Upper lobe of right lung (tissue), 1 donor: ENCODE data around the gene KLF7. TPM values are rescaled to one million over a fixed set of nuclear protein-coding genes. Genes with fewer than 3 reads are reported as not detected.

Experiments
- ATAC-seq: fragments of 200-7000 bp; cut with Tn5 transposase; one replicate; pipeline ENCODE4 v1.9.1; 2020; ENCODE audit warnings: mild to moderate bottlenecking, moderate library complexity
- DNase-seq: peaks from one replicate; pipeline ENCODE4 v3.0.0-alpha.2; 2020
- H3K27ac ChIP-seq: fragments of 200-600 bp; one replicate; pipeline ENCODE4 v1.8.0; 2022
- H3K27me3 ChIP-seq: fragments of 200-600 bp; one replicate; pipeline ENCODE4 v1.8.0; 2022; ENCODE audit warnings: mild to moderate bottlenecking
- H3K36me3 ChIP-seq: fragments of 200-600 bp; one replicate; pipeline ENCODE4 v1.8.0; 2022
- H3K4me1 ChIP-seq: fragments of 200-600 bp; one replicate; pipeline ENCODE4 v1.8.0; 2022
- H3K4me3 ChIP-seq: fragments of 200-600 bp; one replicate; pipeline ENCODE4 v1.8.0; 2022; ENCODE audit warnings: mild to moderate bottlenecking
- H3K9me3 ChIP-seq: fragments of 200-600 bp; one replicate; pipeline ENCODE4 v1.8.0; 2022
- intact Hi-C: fragments of 100-400 bp; cut with DNase I; formaldehyde crosslinking; loops from one replicate; pipeline ENCODE4 v1.11.0; 2022
- total RNA-seq: library from RNA; stranded (reverse); fragmentation: NEBNext Ultra II Directional; extraction: Animal tissue kit (Norgen Biotek cat#: 25700); gene quantifications from one replicate; pipeline ENCODE4 v1.2.1, GENCODE V29; 2021
- TF ChIP-seq, protein P1 (sequence below): fragments of 200-600 bp; IDR thresholded peaks from one replicate; pipeline ENCODE4 v1.8.0; 2022; ENCODE audit warnings: antibody characterized with exemption
- donor health status: DM: no; HTN: yes; CAD: no; lungs with severe emphysema.

KLF7 gene
- total RNA-seq, 1 donor from 2014 or later = 62.1 TPM

DNA sequence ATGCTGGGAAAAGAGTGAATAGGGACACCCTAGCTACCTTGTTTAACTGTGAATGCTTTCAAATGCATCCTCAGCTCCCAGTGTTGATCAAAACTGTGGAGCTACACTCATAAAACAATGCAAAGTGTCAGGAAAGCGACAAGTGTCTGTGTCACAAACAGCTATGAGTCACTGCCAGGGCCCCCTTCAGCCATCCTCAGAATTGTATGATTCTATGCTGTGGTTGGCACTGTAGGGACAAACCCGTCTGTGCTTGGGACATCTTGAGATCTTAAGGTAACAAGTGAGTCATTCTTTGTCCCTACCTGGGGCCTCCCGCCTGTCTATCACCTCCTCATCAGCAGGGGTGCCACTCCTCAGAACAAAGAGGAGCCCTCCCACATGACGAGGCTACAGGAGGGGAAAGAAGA, 42.4 kb downstream of the KLF7 start:
- H3K27me3 ChIP-seq = no peaks in the 10 kb centered on the region
- TF ChIP-seq, protein P1, sequence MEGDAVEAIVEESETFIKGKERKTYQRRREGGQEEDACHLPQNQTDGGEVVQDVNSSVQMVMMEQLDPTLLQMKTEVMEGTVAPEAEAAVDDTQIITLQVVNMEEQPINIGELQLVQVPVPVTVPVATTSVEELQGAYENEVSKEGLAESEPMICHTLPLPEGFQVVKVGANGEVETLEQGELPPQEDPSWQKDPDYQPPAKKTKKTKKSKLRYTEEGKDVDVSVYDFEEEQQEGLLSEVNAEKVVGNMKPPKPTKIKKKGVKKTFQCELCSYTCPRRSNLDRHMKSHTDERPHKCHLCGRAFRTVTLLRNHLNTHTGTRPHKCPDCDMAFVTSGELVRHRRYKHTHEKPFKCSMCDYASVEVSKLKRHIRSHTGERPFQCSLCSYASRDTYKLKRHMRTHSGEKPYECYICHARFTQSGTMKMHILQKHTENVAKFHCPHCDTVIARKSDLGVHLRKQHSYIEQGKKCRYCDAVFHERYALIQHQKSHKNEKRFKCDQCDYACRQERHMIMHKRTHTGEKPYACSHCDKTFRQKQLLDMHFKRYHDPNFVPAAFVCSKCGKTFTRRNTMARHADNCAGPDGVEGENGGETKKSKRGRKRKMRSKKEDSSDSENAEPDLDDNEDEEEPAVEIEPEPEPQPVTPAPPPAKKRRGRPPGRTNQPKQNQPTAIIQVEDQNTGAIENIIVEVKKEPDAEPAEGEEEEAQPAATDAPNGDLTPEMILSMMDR = no peak
- H3K36me3 ChIP-seq = peaks cover 12% of the 10 kb centered on the region
- H3K4me3 ChIP-seq = no peak overlapping the region
- no peaks in the 10 kb centered on the region for H3K9me3 ChIP-seq
- no peak for DNase-seq
- intact Hi-C loops = no loop called here
- no peak overlapping the region for H3K27ac ChIP-seq
- peaks cover 19% of the 10 kb centered on the region for H3K4me1 ChIP-seq
- ATAC-seq = peak; percentile 58

DNA sequence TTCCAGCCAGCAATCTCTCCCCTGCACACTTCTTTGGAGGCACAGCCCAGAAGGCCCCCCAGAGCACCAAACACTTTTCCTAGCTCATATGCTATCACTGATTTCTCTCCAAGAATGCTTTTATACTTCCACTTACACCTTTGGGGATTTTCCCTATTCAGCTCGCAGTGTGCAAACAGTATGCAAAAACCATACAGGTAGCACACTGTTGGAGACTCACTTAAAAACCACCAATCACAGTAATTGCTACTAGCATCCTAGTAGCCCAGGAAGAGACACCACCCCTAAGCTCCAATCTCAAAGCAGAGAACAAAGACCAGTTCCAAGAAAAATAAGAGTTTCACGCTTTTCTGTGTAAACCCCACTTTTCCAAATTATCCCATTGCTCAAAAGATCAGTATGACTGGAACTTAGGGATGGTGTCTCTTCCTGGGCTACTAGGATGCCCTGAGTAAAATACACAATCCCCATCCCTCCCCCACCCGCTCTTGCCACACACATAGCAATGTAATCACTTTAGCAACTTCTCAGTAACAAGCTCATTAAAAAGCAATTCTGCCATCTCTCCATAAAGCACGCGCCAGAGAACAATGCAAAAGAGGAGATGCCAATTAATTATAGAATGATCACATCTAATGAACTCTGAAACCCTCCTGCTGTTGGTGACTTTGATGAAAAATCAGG, 43.0 kb downstream of the KLF7 start:
- TF ChIP-seq, protein P1 = no peak
- Histone ChIP-seq H3K36me3 (peaks cover 14% of the 10 kb centered on the region), H3K4me1 (peaks cover 19% of the 10 kb centered on the region), H3K27me3 (no peaks in the 10 kb centered on the region), H3K27ac (no peak overlapping the region), H3K9me3 (no peaks in the 10 kb centered on the region), H3K4me3 (no peak overlapping the region)
- intact Hi-C loops = no loop called here
- ATAC-seq (no peak), DNase-seq (no peak)

DNA sequence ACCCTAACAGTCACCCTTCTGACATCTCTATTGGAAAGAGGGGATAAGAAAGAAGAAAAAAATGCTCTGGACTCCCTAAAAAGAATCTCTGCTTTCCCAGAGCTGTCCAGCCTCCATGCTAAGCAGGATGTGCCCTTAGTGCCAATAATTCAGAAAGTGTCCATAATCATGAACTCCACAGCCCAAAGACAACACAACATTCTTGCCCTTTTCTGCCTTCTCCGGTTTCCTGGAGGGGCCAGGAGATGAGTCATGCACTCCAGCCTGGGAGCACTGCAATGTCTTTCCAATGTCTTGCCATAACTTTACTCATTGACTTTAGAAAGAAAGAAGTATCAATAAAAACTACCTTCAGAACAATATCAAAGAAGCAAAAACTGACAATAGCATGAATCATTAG, 44.0 kb downstream of the KLF7 start:
- TF ChIP-seq, protein P1 = no peak
- intact Hi-C loops = no loop called here
- Histone ChIP-seq H3K36me3 (peaks cover 14% of the 10 kb centered on the region), H3K27me3 (no peaks in the 10 kb centered on the region), H3K4me3 (no peak overlapping the region), H3K27ac (no peak overlapping the region), H3K9me3 (no peaks in the 10 kb centered on the region), H3K4me1 (peaks cover 19% of the 10 kb centered on the region)
- ATAC-seq (peak; percentile 30), DNase-seq (no peak)

DNA sequence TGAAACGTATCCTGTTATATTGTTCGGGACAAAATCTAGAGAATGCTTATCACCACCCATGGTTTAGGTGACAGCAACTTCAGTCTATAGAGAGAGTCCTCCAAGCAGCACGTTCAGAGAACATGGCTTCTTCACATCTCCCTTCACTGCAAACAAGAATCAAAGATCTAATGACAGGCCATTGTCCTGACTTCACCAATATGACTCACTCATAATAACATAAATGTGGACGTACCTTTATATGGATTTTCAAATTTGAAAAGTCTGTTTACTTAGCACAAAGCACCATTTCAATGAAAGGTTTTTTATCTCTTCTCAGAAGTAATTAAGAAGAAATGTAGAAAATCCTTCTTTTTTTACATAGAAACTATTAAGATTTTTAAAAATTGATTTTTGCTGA, 46.7 kb downstream of the KLF7 start:
- intact Hi-C loops = no loop called here
- DNase-seq (no peak), ATAC-seq (no peak)

DNA sequence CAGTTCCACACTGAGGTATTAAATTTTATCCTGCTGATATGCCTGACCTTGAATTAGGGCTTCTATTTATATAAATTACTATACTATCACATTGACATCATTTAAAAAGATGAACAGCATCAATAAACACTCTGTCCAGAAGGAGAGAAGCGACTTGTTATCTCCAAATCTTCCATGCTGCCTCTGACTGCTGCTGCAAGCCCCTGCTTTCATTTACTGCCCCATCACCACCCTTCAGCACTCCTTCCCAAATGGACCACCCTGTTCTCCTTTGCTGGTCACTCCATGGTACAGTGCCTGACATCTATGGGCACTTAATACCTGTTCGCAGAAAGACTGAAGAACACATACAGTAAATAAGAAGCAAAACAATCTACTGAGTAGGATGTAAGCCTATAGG, 48.1 kb downstream of the KLF7 start:
- Histone ChIP-seq H3K36me3 (peaks cover 5% of the 10 kb centered on the region), H3K9me3 (no peaks in the 10 kb centered on the region), H3K4me1 (peaks cover 18% of the 10 kb centered on the region), H3K27me3 (no peaks in the 10 kb centered on the region), H3K4me3 (no peak overlapping the region), H3K27ac (no peak overlapping the region)
- DNase-seq = no peak
- intact Hi-C loops = no loop called here
- TF ChIP-seq, protein P1 = no peak
- ATAC-seq = no peak

More for the DNA sequence above, 46.7 kb downstream of the KLF7 start:
- H3K9me3 ChIP-seq = no peaks in the 10 kb centered on the region
- no peak overlapping the region for H3K27ac ChIP-seq
- no peak overlapping the region for H3K4me3 ChIP-seq
- TF ChIP-seq, protein P1 = no peak
- H3K36me3 ChIP-seq = peaks cover 14% of the 10 kb centered on the region
- H3K4me1 ChIP-seq = peaks cover 23% of the 10 kb centered on the region
- H3K27me3 ChIP-seq = no peaks in the 10 kb centered on the region
